Suprapubic skin (tissue), 4 donors: ENCODE data around the gene RBM27. TPM values are rescaled to one million over a fixed set of nuclear protein-coding genes. Genes with fewer than 3 reads are reported as not detected.

Experiments
- DNase-seq, 2 donors: peaks; one replicate each; pipeline ENCODE4 v3.0.0-alpha.2; 2019; ENCODE audit warnings: low spot score in 2 of 2
- H3K27ac ChIP-seq: fragments of 200-600 bp; sonication (generic); one replicate; pipeline ENCODE4 v1.5.1; 2019
- H3K27me3 ChIP-seq: fragments of 200-600 bp; sonication (generic); one replicate; pipeline ENCODE4 v1.5.1; 2019
- H3K36me3 ChIP-seq: fragments of 200-600 bp; sonication (generic); one replicate; pipeline ENCODE4 v1.5.1; 2019
- H3K4me1 ChIP-seq: fragments of 200-600 bp; sonication (generic); one replicate; pipeline ENCODE4 v1.5.1; 2019
- H3K4me3 ChIP-seq: fragments of 200-600 bp; sonication (generic); one replicate; pipeline ENCODE4 v1.5.1; 2019; ENCODE audit warnings: mild to moderate bottlenecking
- H3K9me3 ChIP-seq: fragments of 200-600 bp; sonication (generic); one replicate; pipeline ENCODE4 v1.5.1; 2019
- CTCF ChIP-seq, 2 donors: fragments of 200-600 bp in 1 of 2; fragments of 450-650 bp in 1 of 2; sonication (generic) in 1 of 2; IDR thresholded peaks; one replicate each; pipeline ENCODE4 v1.5.1; 2016 to 2019; ENCODE audit warnings: antibody characterized with exemption in 2 of 2, mild to moderate bottlenecking in 1 of 2, moderate library complexity in 1 of 2
- EP300 ChIP-seq: sonication (generic); formaldehyde crosslinking; IDR thresholded peaks from one replicate; pipeline ENCODE4 v1.6.1; 2017; ENCODE audit warnings: antibody characterized with exemption
- POLR2A ChIP-seq, 2 donors: fragments of 450-650 bp; IDR thresholded peaks; one replicate each; pipeline ENCODE4 v1.6.1; 2017; ENCODE audit warnings: antibody characterized with exemption in 2 of 2, mild to moderate bottlenecking in 2 of 2, moderate library complexity in 2 of 2
- POLR2AphosphoS5 ChIP-seq, 3 donors: sonication (generic); formaldehyde crosslinking; IDR thresholded peaks; one replicate each; pipeline ENCODE4 v1.6.1; 2017; ENCODE audit warnings: antibody characterized with exemption in 3 of 3
- WGBS: methylation state at CpG from one replicate; pipeline ENCODE4 v1.1.5; 2018; 5-methylcytosine and 5-hydroxymethylcytosine counted together
- total RNA-seq, 4 donors: library from RNA; depleted of rRNA; stranded (reverse); fragments of >200 nt; gene quantifications; one replicate each; pipeline ENCODE4 v1.1.0, GENCODE V29; 2016

RBM27 gene
- 10 to 100 TPM; 19.4 to 47.6 (median 22.2) TPM for total RNA-seq

- WGBS, result under 1% methylated on average over 44 of the region's 48 CpGs
- Histone ChIP-seq H3K4me3 (peak within 1 kb of the TSS; percentile 75), H3K9me3 (no peaks in the 10 kb centered on the region), H3K27me3 (no peaks in the 10 kb centered on the region), H3K36me3 (no peaks in the 10 kb centered on the region), H3K27ac (peak within 1 kb of the TSS; percentile 83), H3K4me1 (peaks cover 37% of the 10 kb centered on the region)
- no peak for TF ChIP-seq EP300
- peak in 2 of 3 donors; percentile 9 to 49 for TF ChIP-seq POLR2AphosphoS5 (IDR thresholded peaks at IDR 0.05)
- no peak for TF ChIP-seq CTCF (IDR thresholded peaks at IDR 0.05)
- TF ChIP-seq POLR2A (IDR thresholded peaks at IDR 0.05), result peak in 1 of 2 donors; percentile 72
- DNase-seq, result peak; percentile 98
Measured at GRCh38 chr5:146203011-146203871, at the start of gene RBM27. TSS of gene RBM27 (plus strand) at chr5:146203605. CDS start at chr5:146203766, 161 bp downstream.

GRCh38 chr5:146158255-146158654 lies 45.1 kb upstream of the RBM27 start:
- H3K27me3 ChIP-seq, result no peaks in the 10 kb centered on the region
- H3K36me3 ChIP-seq, result peaks cover 93% of the 10 kb centered on the region
- H3K9me3 ChIP-seq, result no peaks in the 10 kb centered on the region
- TF ChIP-seq EP300 (no peak), POLR2A (IDR thresholded peaks at IDR 0.05) (no peak), CTCF (IDR thresholded peaks at IDR 0.05) (no peak), POLR2AphosphoS5 (IDR thresholded peaks at IDR 0.05) (no peak)
- H3K4me1 ChIP-seq, result no peaks in the 10 kb centered on the region
- no peak for DNase-seq
- H3K27ac ChIP-seq, result no peak overlapping the region
- H3K4me3 ChIP-seq, result no peak overlapping the region

GRCh38 chr5:146164382-146164781 lies 39.0 kb upstream of the RBM27 start:
- WGBS, result 100% methylated on average over 2 of the region's 2 CpGs

GRCh38 chr5:146165460-146165859 lies 37.9 kb upstream of the RBM27 start:
- Histone ChIP-seq H3K27me3 (no peaks in the 10 kb centered on the region), H3K4me1 (no peaks in the 10 kb centered on the region), H3K36me3 (peaks cover 88% of the 10 kb centered on the region), H3K4me3 (no peak overlapping the region), H3K9me3 (no peaks in the 10 kb centered on the region), H3K27ac (no peak overlapping the region)
- WGBS, result 68% methylated on average over 1 of the region's 1 CpG
- TF ChIP-seq POLR2A (IDR thresholded peaks at IDR 0.05) (no peak), POLR2AphosphoS5 (IDR thresholded peaks at IDR 0.05) (no peak), EP300 (no peak), CTCF (IDR thresholded peaks at IDR 0.05) (no peak)
- no peak for DNase-seq

More at GRCh38 chr5:146164382-146164781, 39.0 kb upstream of the RBM27 start:
- peaks cover 90% of the 10 kb centered on the region for H3K36me3 ChIP-seq
- H3K9me3 ChIP-seq, result no peaks in the 10 kb centered on the region
- no peaks in the 10 kb centered on the region for H3K4me1 ChIP-seq
- no peak overlapping the region for H3K4me3 ChIP-seq
- no peak for TF ChIP-seq CTCF (IDR thresholded peaks at IDR 0.05)
- TF ChIP-seq POLR2AphosphoS5 (IDR thresholded peaks at IDR 0.05), result no peak
- no peak for TF ChIP-seq EP300
- TF ChIP-seq POLR2A (IDR thresholded peaks at IDR 0.05), result no peak
- no peak for DNase-seq
- H3K27me3 ChIP-seq, result no peaks in the 10 kb centered on the region
- no peak overlapping the region for H3K27ac ChIP-seq

GRCh38 chr5:146165903-146166302 lies 37.5 kb upstream of the RBM27 start:
- no peaks in the 10 kb centered on the region for H3K9me3 ChIP-seq
- H3K36me3 ChIP-seq, result peaks cover 88% of the 10 kb centered on the region
- H3K4me3 ChIP-seq, result no peak overlapping the region
- no peaks in the 10 kb centered on the region for H3K4me1 ChIP-seq
- no peak for DNase-seq
- H3K27me3 ChIP-seq, result no peaks in the 10 kb centered on the region
- TF ChIP-seq CTCF (IDR thresholded peaks at IDR 0.05) (no peak), POLR2AphosphoS5 (IDR thresholded peaks at IDR 0.05) (no peak), POLR2A (IDR thresholded peaks at IDR 0.05) (no peak), EP300 (no peak)
- 67% methylated on average over 1 of the region's 1 CpG for WGBS
- no peak overlapping the region for H3K27ac ChIP-seq
